ENCODE measurements around the gene BCORL1.

DNA sequence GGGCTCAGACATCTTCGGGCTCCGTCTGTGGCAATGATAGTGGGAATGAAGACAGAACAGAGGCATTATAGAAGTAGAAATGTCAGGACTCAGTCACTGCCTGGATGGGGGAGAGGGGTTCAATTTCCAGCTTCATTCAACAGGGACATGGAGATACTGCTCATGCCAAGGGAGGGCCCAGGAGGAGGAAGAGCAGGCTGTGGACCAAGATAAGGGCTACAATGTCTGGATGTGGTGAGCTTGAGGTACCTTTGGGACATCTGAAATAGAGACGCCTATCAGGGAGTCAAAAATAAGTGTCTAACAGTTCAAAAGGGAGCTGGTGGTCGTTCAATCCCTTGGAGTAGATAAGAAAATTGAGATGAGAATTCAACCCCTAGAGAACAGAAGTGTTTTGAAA lies 93.3 kb downstream of the BCORL1 start:
- TF ChIP-seq, protein P1, sequence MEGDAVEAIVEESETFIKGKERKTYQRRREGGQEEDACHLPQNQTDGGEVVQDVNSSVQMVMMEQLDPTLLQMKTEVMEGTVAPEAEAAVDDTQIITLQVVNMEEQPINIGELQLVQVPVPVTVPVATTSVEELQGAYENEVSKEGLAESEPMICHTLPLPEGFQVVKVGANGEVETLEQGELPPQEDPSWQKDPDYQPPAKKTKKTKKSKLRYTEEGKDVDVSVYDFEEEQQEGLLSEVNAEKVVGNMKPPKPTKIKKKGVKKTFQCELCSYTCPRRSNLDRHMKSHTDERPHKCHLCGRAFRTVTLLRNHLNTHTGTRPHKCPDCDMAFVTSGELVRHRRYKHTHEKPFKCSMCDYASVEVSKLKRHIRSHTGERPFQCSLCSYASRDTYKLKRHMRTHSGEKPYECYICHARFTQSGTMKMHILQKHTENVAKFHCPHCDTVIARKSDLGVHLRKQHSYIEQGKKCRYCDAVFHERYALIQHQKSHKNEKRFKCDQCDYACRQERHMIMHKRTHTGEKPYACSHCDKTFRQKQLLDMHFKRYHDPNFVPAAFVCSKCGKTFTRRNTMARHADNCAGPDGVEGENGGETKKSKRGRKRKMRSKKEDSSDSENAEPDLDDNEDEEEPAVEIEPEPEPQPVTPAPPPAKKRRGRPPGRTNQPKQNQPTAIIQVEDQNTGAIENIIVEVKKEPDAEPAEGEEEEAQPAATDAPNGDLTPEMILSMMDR (conservative IDR thresholded peaks at IDR 0.05; ENCODE audit: low read length) = no peak
- TF ChIP-seq EZH2phosphoT487 (IDR thresholded peaks at IDR 0.05; ENCODE audit: borderline replicate concordance, low read depth, low read length) = no peak

Measured in OCI-LY7 (cell line).